Osteoblast (primary cell): Measurements from ENCODE around the gene VAV2. TPM values are rescaled to one million over a fixed set of nuclear protein-coding genes. Genes with fewer than 3 reads are reported as not detected.
A peak's percentile ranks its signal among the peaks of the same experiment; 100 is the strongest.

Experiments used
- DNase-seq: peaks from one replicate; pipeline ENCODE4 v3.0.0; 2011; ENCODE audit warnings: low spot score, mixed read lengths; ENCODE audit not compliant: insufficient read length; ENCODE audit errors: missing footprints
- H2AFZ ChIP-seq: 2 replicates; pipeline ENCODE4 v1.6.0; 2011; ENCODE audit warnings: mild to moderate bottlenecking, low read length
- H3K27ac ChIP-seq: 2 replicates; pipeline ENCODE4 v1.5.1; 2011; ENCODE audit warnings: mild to moderate bottlenecking, low read depth, low read length, moderate library complexity
- H3K27me3 ChIP-seq: 2 replicates; pipeline ENCODE4 v1.6.0; 2012; ENCODE audit warnings: mild to moderate bottlenecking, control low read depth, inconsistent platforms, low read length, moderate library complexity; ENCODE audit not compliant: insufficient read depth
- H3K36me3 ChIP-seq: 2 replicates; pipeline ENCODE4 v1.5.1; 2011; ENCODE audit warnings: mild to moderate bottlenecking, low read length, control low read depth, moderate library complexity; ENCODE audit not compliant: insufficient read depth
- H3K4me1 ChIP-seq: 2 replicates; pipeline ENCODE4 v1.5.1; 2011; ENCODE audit warnings: mild to moderate bottlenecking, low read length, control low read depth, moderate library complexity; ENCODE audit not compliant: insufficient read depth
- H3K4me2 ChIP-seq: 2 replicates; pipeline ENCODE4 v1.6.0; 2011; ENCODE audit warnings: mild to moderate bottlenecking, low read length; ENCODE audit not compliant: insufficient read depth
- H3K4me3 ChIP-seq: fragments of 200-600 bp; sonication (generic); 3 replicates; pipeline ENCODE4 v1.5.1; 2012; ENCODE audit warnings: mild to moderate bottlenecking, low read length, inconsistent platforms; ENCODE audit not compliant: insufficient read depth
- H3K79me2 ChIP-seq: 2 replicates; pipeline ENCODE4 v1.6.0; 2012; ENCODE audit warnings: mild to moderate bottlenecking, low read length, control low read depth, inconsistent platforms; ENCODE audit not compliant: insufficient read depth
- H3K9me3 ChIP-seq: 2 replicates; pipeline ENCODE4 v1.5.1; 2011; ENCODE audit warnings: low read depth, low read length, control low read depth
- H4K20me1 ChIP-seq: 2 replicates; pipeline ENCODE4 v1.6.0; 2012; ENCODE audit warnings: mild to moderate bottlenecking, low read length, control low read depth; ENCODE audit not compliant: insufficient read depth
- total RNA-seq: library from RNA; depleted of rRNA; stranded (reverse); fragments of >200 nt; gene quantifications from 2 replicates; pipeline ENCODE4 v1.2.3, GENCODE V29; 2012
- TF ChIP-seq, protein P1 (sequence below): IDR thresholded peaks from 2 replicates; pipeline ENCODE4 v1.5.1; 2011; ENCODE audit warnings: mild to moderate bottlenecking, low read depth, low read length, moderate library complexity; ENCODE audit errors: extremely low read depth

The VAV2 gene
- total RNA-seq, 1 donor: 8.0 TPM

GRCh38 chr9:133758228-133758627 is 233.9 kb downstream of the VAV2 start:
- Histone ChIP-seq H3K36me3 (no peaks in the 10 kb centered on the region), H2AFZ (no peak overlapping the region), H3K9me3 (no peaks in the 10 kb centered on the region), H3K4me3 (no peak overlapping the region), H4K20me1 (no peaks in the 10 kb centered on the region), H3K4me1 (no peaks in the 10 kb centered on the region), H3K27me3 (no peaks in the 10 kb centered on the region), H3K4me2 (no peak overlapping the region), H3K27ac (no peak overlapping the region), H3K79me2 (no peaks in the 10 kb centered on the region)
- TF ChIP-seq, protein P1, sequence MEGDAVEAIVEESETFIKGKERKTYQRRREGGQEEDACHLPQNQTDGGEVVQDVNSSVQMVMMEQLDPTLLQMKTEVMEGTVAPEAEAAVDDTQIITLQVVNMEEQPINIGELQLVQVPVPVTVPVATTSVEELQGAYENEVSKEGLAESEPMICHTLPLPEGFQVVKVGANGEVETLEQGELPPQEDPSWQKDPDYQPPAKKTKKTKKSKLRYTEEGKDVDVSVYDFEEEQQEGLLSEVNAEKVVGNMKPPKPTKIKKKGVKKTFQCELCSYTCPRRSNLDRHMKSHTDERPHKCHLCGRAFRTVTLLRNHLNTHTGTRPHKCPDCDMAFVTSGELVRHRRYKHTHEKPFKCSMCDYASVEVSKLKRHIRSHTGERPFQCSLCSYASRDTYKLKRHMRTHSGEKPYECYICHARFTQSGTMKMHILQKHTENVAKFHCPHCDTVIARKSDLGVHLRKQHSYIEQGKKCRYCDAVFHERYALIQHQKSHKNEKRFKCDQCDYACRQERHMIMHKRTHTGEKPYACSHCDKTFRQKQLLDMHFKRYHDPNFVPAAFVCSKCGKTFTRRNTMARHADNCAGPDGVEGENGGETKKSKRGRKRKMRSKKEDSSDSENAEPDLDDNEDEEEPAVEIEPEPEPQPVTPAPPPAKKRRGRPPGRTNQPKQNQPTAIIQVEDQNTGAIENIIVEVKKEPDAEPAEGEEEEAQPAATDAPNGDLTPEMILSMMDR: no peak
- peak; percentile 34 for DNase-seq

DNA sequence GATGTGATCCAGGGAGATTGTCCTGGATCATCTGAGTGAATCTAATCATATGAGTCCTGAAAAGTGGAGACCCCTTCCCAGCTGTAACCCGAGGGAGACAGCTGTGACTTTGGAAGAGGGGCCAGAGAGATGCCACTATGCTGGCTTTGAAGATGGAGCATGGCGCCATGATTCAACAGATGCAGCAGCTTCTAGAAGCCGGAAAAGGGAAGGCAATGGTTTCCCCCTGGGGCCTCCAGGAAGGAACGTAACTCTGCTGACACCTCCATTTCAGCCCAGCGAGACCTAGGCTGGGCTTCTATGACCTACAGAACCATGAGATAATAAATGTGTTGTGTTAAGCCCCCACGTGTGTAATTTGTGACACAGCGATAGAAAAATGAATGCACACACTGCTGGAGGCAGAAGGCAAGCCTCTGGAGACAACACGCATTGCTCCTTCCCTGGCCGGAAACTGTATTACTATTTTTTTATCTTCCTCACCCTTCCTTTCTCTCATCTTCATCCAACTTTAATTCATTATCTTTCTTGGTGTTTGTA is 237.4 kb downstream of the VAV2 start:
- Histone ChIP-seq H3K27me3 (peaks cover 10% of the 10 kb centered on the region), H2AFZ (no peak overlapping the region), H3K36me3 (no peaks in the 10 kb centered on the region), H3K4me3 (no peak overlapping the region), H3K4me1 (no peaks in the 10 kb centered on the region), H3K9me3 (no peaks in the 10 kb centered on the region), H3K4me2 (no peak overlapping the region), H3K79me2 (no peaks in the 10 kb centered on the region), H4K20me1 (no peaks in the 10 kb centered on the region), H3K27ac (no peak overlapping the region)
- TF ChIP-seq, protein P1: no peak
- peak; percentile 49 for DNase-seq

DNA sequence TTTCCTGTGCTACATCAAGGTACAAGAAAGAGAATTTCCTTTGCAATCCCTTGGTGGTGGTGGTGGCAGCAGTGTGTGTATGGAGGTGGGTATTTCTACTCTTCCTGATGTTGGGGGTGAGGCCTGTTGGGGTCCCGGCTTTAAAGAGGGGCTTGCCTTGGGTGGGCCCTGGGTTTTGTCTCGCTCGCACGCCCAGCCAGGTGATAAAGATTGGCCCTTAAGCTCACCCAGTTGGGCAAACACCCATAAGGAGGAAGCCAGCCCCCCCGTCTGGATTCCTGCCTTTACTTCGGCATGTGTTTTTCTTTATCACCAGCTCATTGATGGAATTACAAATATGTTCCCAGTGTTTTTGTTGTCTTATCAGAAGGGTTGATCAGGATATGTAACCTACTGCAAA is 237.9 kb downstream of the VAV2 start:
- Histone ChIP-seq H3K4me1 (no peaks in the 10 kb centered on the region), H3K36me3 (no peaks in the 10 kb centered on the region), H3K4me2 (no peak overlapping the region), H3K4me3 (no peak overlapping the region), H3K9me3 (no peaks in the 10 kb centered on the region), H2AFZ (no peak overlapping the region), H3K27ac (no peak overlapping the region), H3K27me3 (peaks cover 16% of the 10 kb centered on the region), H3K79me2 (no peaks in the 10 kb centered on the region), H4K20me1 (no peaks in the 10 kb centered on the region)
- DNase-seq: no peak
- TF ChIP-seq, protein P1: no peak

DNA sequence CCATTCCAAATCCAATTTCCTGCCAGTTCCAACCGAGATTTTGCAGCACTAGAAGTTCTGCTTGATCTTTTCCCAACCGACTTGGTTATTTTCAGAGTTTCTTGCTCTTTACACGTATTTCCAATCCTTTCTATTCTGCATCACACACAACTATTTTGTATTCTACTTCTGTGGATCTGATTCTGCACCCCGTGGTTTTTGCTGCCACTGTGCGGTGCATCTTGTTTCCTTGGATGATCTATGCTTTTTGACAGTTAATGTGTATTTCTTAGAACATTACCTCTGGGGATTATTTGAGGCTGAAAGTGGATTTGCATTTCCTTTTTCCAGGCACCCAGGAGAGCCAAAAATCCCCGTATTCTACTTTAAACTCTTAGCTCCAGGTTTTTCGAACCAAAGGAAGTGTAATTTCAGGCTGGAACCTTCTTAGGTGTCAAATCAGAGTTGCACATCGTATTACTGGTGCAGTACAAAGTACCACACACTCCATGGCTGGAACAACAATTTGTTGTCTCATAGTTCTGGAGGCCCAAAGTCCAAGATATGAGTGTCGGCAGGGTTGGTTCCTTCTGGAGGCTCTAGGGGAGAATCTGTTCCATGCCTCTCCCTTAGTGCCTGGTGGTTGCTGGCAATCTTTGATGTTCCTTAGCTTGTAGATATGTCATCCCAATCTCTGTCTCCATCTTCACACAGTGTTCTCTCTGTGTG is 239.2 kb downstream of the VAV2 start:
- Histone ChIP-seq H3K4me1 (no peaks in the 10 kb centered on the region), H3K27me3 (peaks cover 25% of the 10 kb centered on the region), H2AFZ (no peak overlapping the region), H3K4me2 (no peak overlapping the region), H3K4me3 (no peak overlapping the region), H3K36me3 (no peaks in the 10 kb centered on the region), H3K79me2 (no peaks in the 10 kb centered on the region), H4K20me1 (no peaks in the 10 kb centered on the region), H3K27ac (no peak overlapping the region), H3K9me3 (no peaks in the 10 kb centered on the region)
- TF ChIP-seq, protein P1: no peak
- peak; percentile 73 for DNase-seq
